HUDEP-2 (cell line): ENCODE data around the gene ZNF507.

ENCODE experiments used
- DNase-seq, 76 experiments: peaks; one replicate each; lab custom pipeline; 2025; ENCODE audit not compliant: unreplicated experiment in 76 of 76; lab: John Stamatoyannopoulos, UW

The ZNF507 gene

GRCh38 chr19:32339423-32339822 lies 6.0 kb upstream of the ZNF507 start:
- DNase-seq = no peak

GRCh38 chr19:32339988-32340874 lies 5.2 kb upstream of the ZNF507 start:
- DNase-seq = peak in 47 of 76 experiments; percentile 9 to 67 (median 34)

- no peak for DNase-seq
Measured at GRCh38 chr19:32342695-32343094, 2.7 kb upstream of the ZNF507 start.

GRCh38 chr19:32343550-32344262 lies 1.7 kb upstream of the ZNF507 start:
- DNase-seq = no peak

GRCh38 chr19:32346901-32347300 lies 1.5 kb downstream of the ZNF507 start:
- no peak for DNase-seq

- DNase-seq = no peak
Measured at GRCh38 chr19:32347573-32347972, 2.2 kb downstream of the ZNF507 start.

GRCh38 chr19:32349051-32349450 lies 3.6 kb downstream of the ZNF507 start:
- DNase-seq = peak in 1 of 76 experiments; percentile 12

GRCh38 chr19:32349724-32350470 lies 4.5 kb downstream of the ZNF507 start:
- DNase-seq = no peak

GRCh38 chr19:32350471-32350865 lies 5.1 kb downstream of the ZNF507 start:
- no peak for DNase-seq

- DNase-seq = no peak
Measured at GRCh38 chr19:32350987-32351348, 5.6 kb downstream of the ZNF507 start.

GRCh38 chr19:32352241-32352630 lies 6.8 kb downstream of the ZNF507 start:
- DNase-seq = no peak

GRCh38 chr19:32354345-32354744 lies 8.9 kb downstream of the ZNF507 start:
- DNase-seq = no peak

GRCh38 chr19:32355309-32355708 lies 9.9 kb downstream of the ZNF507 start:
- no peak for DNase-seq

GRCh38 chr19:32357720-32358119 lies 12.3 kb downstream of the ZNF507 start:
- no peak for DNase-seq

GRCh38 chr19:32358321-32358720 lies 12.9 kb downstream of the ZNF507 start:
- DNase-seq = no peak

- no peak for DNase-seq
Measured at GRCh38 chr19:32359581-32359980, 14.2 kb downstream of the ZNF507 start.

GRCh38 chr19:32361574-32362317 lies 16.3 kb downstream of the ZNF507 start:
- DNase-seq = no peak

- DNase-seq = no peak
Measured at GRCh38 chr19:32362318-32362691, 16.9 kb downstream of the ZNF507 start.

- no peak for DNase-seq
Measured at GRCh38 chr19:32363175-32363574, 17.8 kb downstream of the ZNF507 start.

- DNase-seq = no peak
Measured at GRCh38 chr19:32363632-32364031, 18.2 kb downstream of the ZNF507 start.

- no peak for DNase-seq
Measured at GRCh38 chr19:32364040-32364439, 18.6 kb downstream of the ZNF507 start.
